Psoas muscle (tissue), 8 donors: Measurements from ENCODE around the gene TCF12. TPM values are rescaled to one million over a fixed set of nuclear protein-coding genes. Genes with fewer than 3 reads are reported as not detected.
A peak's percentile ranks its signal among the peaks of the same experiment; 100 is the strongest.
"Not testable (repeated sequence)": the region's sequence is repeated elsewhere in the genome, so short reads cannot be mapped to it uniquely, and the experiment has no call there.

Experiments used
- ATAC-seq, 4 donors: fragments of 200-7000 bp; cut with Tn5 transposase; one replicate each; pipeline ENCODE4 v1.9.1; 2020; ENCODE audit warnings: moderate library complexity in 3 of 4, mild to moderate bottlenecking in 2 of 4
- DNase-seq, 2 donors: peaks; one replicate each; pipeline ENCODE4 v3.0.0-alpha.2; 2020
- H3K27ac ChIP-seq: fragments of 200-600 bp; one replicate; pipeline ENCODE4 v1.8.0; 2022
- H3K27me3 ChIP-seq, 3 donors: fragments of 200-600 bp in 1 of 3; one replicate each; pipeline versions ENCODE4 v1.6.1 to v1.8.0; 2013 to 2022; ENCODE audit warnings: low read length in 2 of 3, mild to moderate bottlenecking in 2 of 3, moderate library complexity in 1 of 3; ENCODE audit not compliant: insufficient read depth in 3 of 3
- H3K36me3 ChIP-seq, 2 donors: fragments of 200-600 bp in 1 of 2; one replicate each; pipeline versions ENCODE4 v1.6.1 to v1.8.0; 2013 to 2022; ENCODE audit warnings: low read depth in 1 of 2, mild to moderate bottlenecking in 1 of 2, moderate library complexity in 1 of 2; ENCODE audit not compliant: insufficient read depth in 1 of 2
- H3K4me1 ChIP-seq: fragments of 200-600 bp; one replicate; pipeline ENCODE4 v1.8.0; 2022
- H3K4me3 ChIP-seq: fragments of 200-600 bp; one replicate; pipeline ENCODE4 v1.8.0; 2022; ENCODE audit warnings: mild to moderate bottlenecking
- H3K9me3 ChIP-seq: fragments of 200-600 bp; one replicate; pipeline ENCODE4 v1.8.0; 2022
- WGBS, 3 donors: extraction: QIAGEN DNeasy Blood & Tissue Kit; methylation state at CpG; one replicate each; pipeline versions ENCODE4 v1.1.6 to v1.1.7; 2013; 5-methylcytosine and 5-hydroxymethylcytosine counted together
- intact Hi-C, 2 donors: fragments of 100-400 bp; cut with DNase I; formaldehyde crosslinking; loops; one replicate each; pipeline versions ENCODE4 v1.11.0 to v1.14.2; 2022
- polyA plus RNA-seq, 3 donors: library from polyadenylated mRNA; stranded (reverse); fragments of 200-250 nt; gene quantifications; one replicate each; pipeline ENCODE4 v1.2.3, GENCODE V29; 2013
- total RNA-seq, 4 donors: library from RNA; stranded (reverse); fragmentation: NEBNext Ultra II Directional in 2 of 4; extraction: Animal tissue kit (Norgen Biotek cat#: 25700) in 2 of 4; gene quantifications; one replicate each; pipeline versions ENCODE4 v1.2.1 to v1.2.4, GENCODE V29; 2021 to 2023
- TF ChIP-seq, protein P1 (sequence below): fragments of 200-600 bp; IDR thresholded peaks from one replicate; pipeline ENCODE4 v1.8.0; 2022; ENCODE audit warnings: antibody characterized with exemption
- donor health status: healthy with polysubstance abuse.
- donor health status: DM: no; HTN: no; CAD: no; lungs with moderate emphysema.
- donor health status: Bipolar disorder and iron deficiency.
- donor health status: healthy.
- donor health status: DM: yes; HTN: yes; CAD: no.
- donor health status: DM: no; HTN: no; CAD: no.
- donor health status: DM: no; HTN: no; CAD: no.
- donor health status: DM: yes; HTN: yes; CAD: no.

TCF12 gene
- total and polyA plus RNA-seq, 7 donors = 10.5 to 53.1 (median 30.5) TPM

DNA sequence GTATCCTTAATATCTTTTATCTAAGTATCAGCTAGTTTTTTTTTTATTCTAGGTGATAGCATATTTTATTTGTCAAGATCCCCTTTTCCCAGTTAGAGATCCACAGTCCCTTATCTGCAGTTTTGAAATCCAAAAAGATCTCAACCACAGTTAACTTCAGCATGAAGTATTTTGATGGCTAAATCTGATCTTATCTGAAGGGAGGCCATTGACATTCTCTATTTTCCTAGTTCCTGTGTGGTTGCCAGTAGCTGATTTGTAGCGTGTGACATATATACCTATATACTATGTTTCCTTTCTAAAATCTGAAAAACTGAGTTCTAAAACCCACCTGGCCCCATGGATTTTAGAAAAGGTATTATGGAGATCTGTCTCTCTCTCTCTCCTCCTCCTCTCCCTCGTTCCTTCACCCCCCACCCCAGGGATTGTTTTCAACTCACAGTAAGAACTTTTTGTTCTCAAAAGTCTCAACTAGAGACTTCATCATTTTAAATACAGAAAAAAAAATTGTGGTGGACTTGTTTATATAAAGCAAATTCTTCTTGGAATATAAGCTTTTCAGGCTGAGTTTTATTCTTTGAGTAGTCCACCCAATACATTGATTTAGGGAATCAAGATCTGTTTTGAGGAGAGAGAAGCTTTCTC is 12.3 kb downstream of the TCF12 start:
- no peak overlapping the region for H3K27ac ChIP-seq
- DNase-seq (no peak), ATAC-seq (no peak)
- H3K4me3 ChIP-seq = no peak overlapping the region
- intact Hi-C loops = loop anchor here in 1 of 2 donors (10.0 kb wide), 1 partner anchor 184 kb away; no protein-coding TSS in a partner anchor
- H3K36me3 ChIP-seq = no peaks in the 10 kb centered on the region
- 48 to 76% (median 51%) methylated on average over 2 of the region's 2 CpGs for WGBS, 3 donors
- H3K4me1 ChIP-seq = peaks cover 80% of the 10 kb centered on the region
- no peaks in the 10 kb centered on the region for H3K9me3 ChIP-seq
- no peaks in the 10 kb centered on the region for H3K27me3 ChIP-seq
- TF ChIP-seq, protein P1, sequence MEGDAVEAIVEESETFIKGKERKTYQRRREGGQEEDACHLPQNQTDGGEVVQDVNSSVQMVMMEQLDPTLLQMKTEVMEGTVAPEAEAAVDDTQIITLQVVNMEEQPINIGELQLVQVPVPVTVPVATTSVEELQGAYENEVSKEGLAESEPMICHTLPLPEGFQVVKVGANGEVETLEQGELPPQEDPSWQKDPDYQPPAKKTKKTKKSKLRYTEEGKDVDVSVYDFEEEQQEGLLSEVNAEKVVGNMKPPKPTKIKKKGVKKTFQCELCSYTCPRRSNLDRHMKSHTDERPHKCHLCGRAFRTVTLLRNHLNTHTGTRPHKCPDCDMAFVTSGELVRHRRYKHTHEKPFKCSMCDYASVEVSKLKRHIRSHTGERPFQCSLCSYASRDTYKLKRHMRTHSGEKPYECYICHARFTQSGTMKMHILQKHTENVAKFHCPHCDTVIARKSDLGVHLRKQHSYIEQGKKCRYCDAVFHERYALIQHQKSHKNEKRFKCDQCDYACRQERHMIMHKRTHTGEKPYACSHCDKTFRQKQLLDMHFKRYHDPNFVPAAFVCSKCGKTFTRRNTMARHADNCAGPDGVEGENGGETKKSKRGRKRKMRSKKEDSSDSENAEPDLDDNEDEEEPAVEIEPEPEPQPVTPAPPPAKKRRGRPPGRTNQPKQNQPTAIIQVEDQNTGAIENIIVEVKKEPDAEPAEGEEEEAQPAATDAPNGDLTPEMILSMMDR = no peak

DNA sequence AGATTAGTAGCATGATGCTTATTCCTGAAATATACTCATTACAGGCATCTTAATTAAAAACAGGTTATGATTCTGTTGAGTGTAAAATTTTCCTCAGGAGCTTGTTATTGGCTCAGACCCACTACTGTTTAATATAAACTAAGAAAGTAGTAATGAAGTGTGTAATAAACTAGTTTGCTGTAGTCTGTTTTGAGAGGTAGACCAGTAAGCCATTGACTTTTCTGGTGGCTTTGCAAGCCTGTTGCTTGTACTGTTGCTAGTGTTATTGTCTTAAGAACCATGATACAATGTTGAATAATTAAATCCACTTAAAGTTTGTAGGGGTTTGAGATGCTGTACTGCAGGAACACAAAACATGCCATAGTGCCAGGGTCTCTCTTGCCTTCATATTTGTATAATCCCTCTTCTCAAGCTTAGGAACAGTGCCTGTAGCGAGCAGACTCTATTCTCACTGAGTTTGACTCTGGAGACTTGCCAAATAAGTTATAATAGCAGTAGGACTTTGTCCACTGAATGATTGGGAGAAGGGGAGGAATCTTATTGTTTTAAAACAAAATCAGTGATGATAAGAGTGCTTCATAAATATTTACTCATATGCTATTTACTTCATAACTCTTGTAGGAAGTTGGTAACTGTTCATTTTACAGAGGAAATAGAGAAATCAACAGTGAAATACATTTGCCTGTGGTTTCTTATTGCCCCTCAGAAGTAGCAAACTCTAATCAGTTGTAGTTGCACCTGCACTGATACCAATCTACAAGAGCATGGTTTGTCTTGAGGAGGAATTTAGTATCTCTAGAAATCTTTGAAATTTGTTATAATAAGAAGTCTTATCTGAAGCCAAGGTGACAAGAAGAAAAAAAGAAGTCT is 13.4 kb downstream of the TCF12 start:
- Histone ChIP-seq H3K27me3 (no peaks in the 10 kb centered on the region), H3K27ac (no peak overlapping the region), H3K9me3 (peaks cover 5% of the 10 kb centered on the region), H3K36me3 (no peaks in the 10 kb centered on the region), H3K4me3 (no peak overlapping the region), H3K4me1 (peaks cover 73% of the 10 kb centered on the region)
- peak in 3 of 4 donors; percentile 39 to 43 (median 40) for ATAC-seq
- no peak for DNase-seq
- intact Hi-C loops = loop anchor here in 1 of 2 donors (10.0 kb wide), 1 partner anchor 183 kb away; no protein-coding TSS in a partner anchor
- 24 to 32% (median 25%) methylated on average over 1 of the region's 1 CpG for WGBS, 3 donors
- TF ChIP-seq, protein P1 = no peak

DNA sequence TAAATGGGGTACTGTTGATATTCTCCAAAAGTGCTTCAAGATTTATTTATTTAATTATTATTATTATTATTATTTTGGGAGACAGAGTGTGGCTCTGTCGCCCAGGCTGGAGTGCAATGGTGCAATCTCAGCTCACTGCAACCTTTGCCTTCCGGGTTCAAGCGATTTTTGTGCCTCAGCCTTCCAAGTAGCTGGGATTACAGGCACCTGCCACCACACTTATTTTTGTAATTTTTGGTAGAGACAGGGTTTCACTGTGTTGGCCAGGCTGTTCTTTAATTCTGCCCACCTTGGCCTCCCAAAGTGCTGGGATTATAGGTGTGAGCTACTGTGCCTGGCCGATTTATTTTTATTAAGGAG is 14.0 kb downstream of the TCF12 start:
- not testable (repeated sequence) for H3K4me3 ChIP-seq, ATAC-seq, H3K27me3 ChIP-seq, DNase-seq, H3K9me3 ChIP-seq, H3K27ac ChIP-seq, H3K36me3 ChIP-seq
- intact Hi-C loops = loop anchor here in 1 of 2 donors (10.0 kb wide), 1 partner anchor 182 kb away; no protein-coding TSS in a partner anchor
- peaks cover 67% of the 10 kb centered on the region for H3K4me1 ChIP-seq
- WGBS, 3 donors = 81 to 88% (median 82%) methylated on average over 4 of the region's 4 CpGs

DNA sequence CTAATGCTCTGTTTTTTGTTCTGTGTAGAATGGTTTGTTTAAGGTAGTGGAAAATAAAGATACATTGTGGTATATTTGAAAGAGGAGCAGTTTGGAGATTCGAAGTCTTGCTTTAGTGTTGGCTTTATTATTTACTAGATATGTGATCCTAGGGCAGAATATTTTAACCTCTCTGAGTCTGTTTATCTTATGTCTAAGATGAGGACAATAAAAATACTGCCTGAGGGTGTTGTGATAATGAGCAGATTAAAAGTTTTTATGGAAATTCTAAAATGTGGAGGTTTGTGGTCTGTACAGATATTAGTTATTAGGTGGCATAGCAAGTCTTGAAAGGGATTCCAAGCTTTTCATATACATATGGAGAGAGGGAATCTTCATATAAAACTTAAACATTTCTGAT is 15.0 kb downstream of the TCF12 start:
- no peak overlapping the region for H3K4me3 ChIP-seq
- peaks cover 61% of the 10 kb centered on the region for H3K4me1 ChIP-seq
- WGBS, 3 donors = 32 to 41% (median 35%) methylated on average over 1 of the region's 1 CpG
- no peaks in the 10 kb centered on the region for H3K36me3 ChIP-seq
- H3K27me3 ChIP-seq = no peaks in the 10 kb centered on the region
- H3K9me3 ChIP-seq = peaks cover 5% of the 10 kb centered on the region
- intact Hi-C loops = loop anchor here in 1 of 2 donors (10.0 kb wide), 1 partner anchor 181 kb away; no protein-coding TSS in a partner anchor
- DNase-seq = no peak
- H3K27ac ChIP-seq = no peak overlapping the region
- TF ChIP-seq, protein P1 = no peak
- no peak for ATAC-seq

DNA sequence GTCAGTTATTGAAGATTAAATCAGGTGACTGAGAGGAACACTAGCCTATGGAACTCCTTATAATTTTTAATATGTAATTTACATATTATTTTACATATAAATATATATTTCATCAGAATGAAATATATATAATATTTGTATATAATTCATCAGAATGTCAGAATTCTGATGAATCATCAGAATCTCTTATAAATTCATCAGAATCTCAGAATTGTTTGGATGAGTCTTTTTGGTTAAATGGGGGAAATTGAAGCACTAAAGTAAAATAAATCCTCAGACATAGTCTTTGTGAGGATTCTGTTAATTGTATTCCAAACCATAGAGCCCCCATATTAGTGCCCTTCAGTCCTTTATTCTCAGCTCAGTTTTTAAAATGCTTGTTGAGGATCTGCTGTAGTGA is 15.4 kb downstream of the TCF12 start:
- Histone ChIP-seq H3K4me1 (peaks cover 57% of the 10 kb centered on the region), H3K27ac (no peak overlapping the region)
- intact Hi-C loops = loop anchor here in 1 of 2 donors (10.0 kb wide), 1 partner anchor 181 kb away; no protein-coding TSS in a partner anchor

More for the DNA sequence above, 15.4 kb downstream of the TCF12 start:
- no peak for DNase-seq
- Histone ChIP-seq H3K27me3 (no peaks in the 10 kb centered on the region), H3K9me3 (peaks cover 5% of the 10 kb centered on the region), H3K4me3 (no peak overlapping the region), H3K36me3 (no peaks in the 10 kb centered on the region)
- TF ChIP-seq, protein P1 = no peak
- peak in 1 of 4 donors; percentile 16 for ATAC-seq
